Stomach (tissue), 4 donors: ENCODE data around the gene P2RX3.

Experiments
- CTCF ChIP-seq, 7 experiments: fragments of 450-650 bp in 4 of 7; fragments of 200-600 bp in 3 of 7; sonication (generic) in 3 of 7; IDR thresholded peaks; one replicate each; pipeline ENCODE4 v1.5.1; 2016 to 2019; ENCODE audit warnings: antibody characterized with exemption in 7 of 7, control low read depth in 2 of 7, mild to moderate bottlenecking in 1 of 7
- EP300 ChIP-seq: sonication (generic); formaldehyde crosslinking; IDR thresholded peaks from one replicate; pipeline ENCODE4 v1.6.1; 2017; ENCODE audit warnings: antibody characterized with exemption
- POLR2A ChIP-seq, 4 donors: fragments of 450-650 bp; IDR thresholded peaks; one replicate each; pipeline ENCODE4 v1.6.1; 2016; ENCODE audit warnings: antibody characterized with exemption in 4 of 4, control low read depth in 2 of 4, mild to moderate bottlenecking in 1 of 4, moderate library complexity in 1 of 4

GRCh38 chr11:57312511-57313021 lies 25.6 kb upstream of the P2RX3 start:
- no peak for TF ChIP-seq EP300
- TF ChIP-seq CTCF (IDR thresholded peaks at IDR 0.05) = no peak
- TF ChIP-seq POLR2A (IDR thresholded peaks at IDR 0.05) = no peak
